WTC11 (cell line): ENCODE results near the gene PASD1. TPM values are rescaled to one million over a fixed set of nuclear protein-coding genes. Genes with fewer than 3 reads are reported as not detected.
A peak's percentile ranks its signal among the peaks of the same experiment; 100 is the strongest.

Experiments
- ATAC-seq: fragments of 200-7000 bp; cut with Tn5 transposase; 2 replicates; pipeline ENCODE4 v1.10.0; 2021; ENCODE audit warnings: mild to moderate bottlenecking, moderate library complexity
- CTCF ChIA-PET: fragments of 300-600 bp; sonication (Branson Sonifier 250); formaldehyde crosslinking; loops from one replicate; lab custom pipeline; 2021; ENCODE audit warnings: antibody characterized with exemption; lab: Charles Lee
- POLR2A ChIA-PET: fragments of 350-600 bp; sonication (Branson Sonifier 250); formaldehyde crosslinking; loops from one replicate; lab custom pipeline; 2021; ENCODE audit warnings: antibody characterized with exemption; lab: Charles Lee
- DNase-seq: peaks from one replicate; pipeline ENCODE4 v3.0.0; 2021; ENCODE audit warnings: low spot score
- H3K27ac Mint-ChIP-seq: 2 replicates; pipeline ENCODE4 v1.8.0; 2021; ENCODE audit warnings: mixed read lengths
- H3K27me3 Mint-ChIP-seq: 2 replicates; pipeline ENCODE4 v1.8.0; 2021; ENCODE audit warnings: low read depth, mild to moderate bottlenecking, moderate library complexity, mixed read lengths
- H3K36me3 Mint-ChIP-seq: 2 replicates; pipeline ENCODE4 v1.8.0; 2021; ENCODE audit warnings: mixed read lengths
- H3K4me1 Mint-ChIP-seq: 2 replicates; pipeline ENCODE4 v1.8.0; 2022; ENCODE audit warnings: mixed read lengths
- H3K4me3 Mint-ChIP-seq: 2 replicates; pipeline ENCODE4 v1.8.0; 2021; ENCODE audit warnings: mild to moderate bottlenecking, moderate library complexity, mixed read lengths
- H3K9me3 Mint-ChIP-seq: 2 replicates; pipeline ENCODE4 v1.8.0; 2021; ENCODE audit warnings: mixed read lengths
- CBFB ChIP-seq: sonication (generic); formaldehyde crosslinking; IDR thresholded peaks from 2 replicates; pipeline ENCODE4 v1.8.1; 2022; ENCODE audit warnings: mild to moderate bottlenecking, low read depth, missing genetic modification reagents
- CREB1 ChIP-seq: sonication (generic); formaldehyde crosslinking; IDR thresholded peaks from 2 replicates; pipeline ENCODE4 v1.8.0; 2023; ENCODE audit warnings: mild to moderate bottlenecking, missing genetic modification reagents
- ESRRA ChIP-seq: sonication (generic); formaldehyde crosslinking; IDR thresholded peaks from 2 replicates; pipeline ENCODE4 v1.8.1; 2022; ENCODE audit warnings: mild to moderate bottlenecking, missing genetic modification reagents, borderline replicate concordance
- GTF2I ChIP-seq: fragments of 250-450 bp; sonication (Bioruptor Pico); conservative IDR thresholded peaks from 2 replicates; pipeline ENCODE4 v1.4.0; 2021; ENCODE audit warnings: mild to moderate bottlenecking
- MXD4 ChIP-seq: fragments of 250-450 bp; sonication (Bioruptor Pico); IDR thresholded peaks from 2 replicates; pipeline ENCODE4 v1.8.0; 2021; ENCODE audit warnings: mild to moderate bottlenecking, moderate library complexity, borderline replicate concordance
- PRRX2 ChIP-seq: fragments of 250-450 bp; sonication (Bioruptor Pico); IDR thresholded peaks from 2 replicates; pipeline ENCODE4 v1.8.0; 2021; ENCODE audit warnings: mild to moderate bottlenecking
- RELA ChIP-seq: sonication (generic); formaldehyde crosslinking; IDR thresholded peaks from 2 replicates; pipeline ENCODE4 v1.8.1; 2022; ENCODE audit warnings: missing genetic modification reagents, mild to moderate bottlenecking, borderline replicate concordance
- SOX15 ChIP-seq: fragments of 250-450 bp; sonication (Bioruptor Pico); IDR thresholded peaks from 2 replicates; pipeline ENCODE4 v1.9.0; 2021; ENCODE audit warnings: mild to moderate bottlenecking
- TCF7 ChIP-seq: sonication (generic); formaldehyde crosslinking; IDR thresholded peaks from 2 replicates; pipeline ENCODE4 v1.8.0; 2022; ENCODE audit warnings: mild to moderate bottlenecking, low read depth, missing genetic modification reagents, moderate library complexity
- ZNF138 ChIP-seq: sonication (generic); formaldehyde crosslinking; conservative IDR thresholded peaks from 2 replicates; pipeline ENCODE4 v1.8.1; 2022; ENCODE audit warnings: mild to moderate bottlenecking, moderate library complexity, missing genetic modification reagents
- ZNF232 ChIP-seq: sonication (generic); formaldehyde crosslinking; IDR thresholded peaks from 2 replicates; pipeline ENCODE4 v1.8.0; 2022; ENCODE audit warnings: mild to moderate bottlenecking, missing genetic modification reagents
- ZNF423 ChIP-seq: fragments of 250-450 bp; sonication (Bioruptor Pico); IDR thresholded peaks from 2 replicates; pipeline ENCODE4 v2.1.2; 2022; ENCODE audit warnings: mild to moderate bottlenecking, moderate library complexity
- total RNA-seq: library from RNA; stranded (reverse); gene quantifications from 3 replicates; pipeline ENCODE4 v1.2.3, GENCODE V29; 2021
- TF ChIP-seq, protein P1 (sequence below): sonication (generic); formaldehyde crosslinking; IDR thresholded peaks from 2 replicates; pipeline ENCODE4 v1.8.1; 2022; ENCODE audit warnings: low read depth, missing genetic modification reagents, borderline replicate concordance
- TF ChIP-seq, protein P2 (sequence below): sonication (generic); formaldehyde crosslinking; IDR thresholded peaks from 2 replicates; pipeline ENCODE4 v1.8.0; 2022; ENCODE audit warnings: mild to moderate bottlenecking, missing genetic modification reagents
- TF ChIP-seq, protein P3 (sequence below): sonication (generic); formaldehyde crosslinking; IDR thresholded peaks from 2 replicates; pipeline ENCODE4 v1.8.1; 2022; ENCODE audit warnings: mild to moderate bottlenecking, moderate library complexity, missing genetic modification reagents
- TF ChIP-seq, protein P4 (sequence below): sonication (generic); formaldehyde crosslinking; IDR thresholded peaks from 2 replicates; pipeline ENCODE4 v1.8.0; 2022; ENCODE audit warnings: missing genetic modification reagents

PASD1 gene
- total RNA-seq, 1 experiment from 2014 or later, result not detected

DNA sequence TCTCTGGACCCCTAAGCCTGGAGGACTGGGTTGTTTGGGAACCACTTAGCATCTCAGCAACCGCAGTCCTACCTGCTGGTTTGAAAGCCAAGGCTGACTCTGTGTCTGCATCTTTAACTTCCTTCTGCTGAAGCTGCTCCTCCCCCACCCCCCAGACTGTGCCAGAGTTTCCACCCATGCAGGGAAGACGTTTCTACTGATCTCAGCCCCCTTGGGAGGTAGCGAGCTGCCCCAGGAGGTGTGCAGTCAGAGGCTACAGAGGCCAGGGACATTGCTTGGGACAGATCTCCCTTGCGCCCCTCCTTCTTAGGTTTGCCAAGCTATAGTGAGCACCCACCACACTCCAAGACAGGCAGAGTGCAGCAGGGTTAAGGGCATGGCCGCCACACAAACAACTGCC is 147.7 kb downstream of the PASD1 start:
- POLR2A ChIA-PET, result no interaction called here
- ATAC-seq, result no peak; the same call in none of the 2 replicates
- CTCF ChIA-PET, result interaction anchor here (0.6 to 2.7 kb wide), 4 partner anchors 11 to 1110 kb away, joined by 3 to 15 read pairs (median 7); no protein-coding TSS in a partner anchor
- Mint-ChIP-seq H3K4me3 (no peak overlapping the region), H3K4me1 (peaks cover 25% of the 10 kb centered on the region), H3K27ac (no peak overlapping the region), H3K9me3 (no peaks in the 10 kb centered on the region), H3K36me3 (no peaks in the 10 kb centered on the region), H3K27me3 (no peaks in the 10 kb centered on the region)
- no peak for DNase-seq
- TF ChIP-seq, protein P1, sequence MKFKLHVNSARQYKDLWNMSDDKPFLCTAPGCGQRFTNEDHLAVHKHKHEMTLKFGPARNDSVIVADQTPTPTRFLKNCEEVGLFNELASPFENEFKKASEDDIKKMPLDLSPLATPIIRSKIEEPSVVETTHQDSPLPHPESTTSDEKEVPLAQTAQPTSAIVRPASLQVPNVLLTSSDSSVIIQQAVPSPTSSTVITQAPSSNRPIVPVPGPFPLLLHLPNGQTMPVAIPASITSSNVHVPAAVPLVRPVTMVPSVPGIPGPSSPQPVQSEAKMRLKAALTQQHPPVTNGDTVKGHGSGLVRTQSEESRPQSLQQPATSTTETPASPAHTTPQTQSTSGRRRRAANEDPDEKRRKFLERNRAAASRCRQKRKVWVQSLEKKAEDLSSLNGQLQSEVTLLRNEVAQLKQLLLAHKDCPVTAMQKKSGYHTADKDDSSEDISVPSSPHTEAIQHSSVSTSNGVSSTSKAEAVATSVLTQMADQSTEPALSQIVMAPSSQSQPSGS (CRISPR knock-in tag), result no peak
- TF ChIP-seq, protein P2, sequence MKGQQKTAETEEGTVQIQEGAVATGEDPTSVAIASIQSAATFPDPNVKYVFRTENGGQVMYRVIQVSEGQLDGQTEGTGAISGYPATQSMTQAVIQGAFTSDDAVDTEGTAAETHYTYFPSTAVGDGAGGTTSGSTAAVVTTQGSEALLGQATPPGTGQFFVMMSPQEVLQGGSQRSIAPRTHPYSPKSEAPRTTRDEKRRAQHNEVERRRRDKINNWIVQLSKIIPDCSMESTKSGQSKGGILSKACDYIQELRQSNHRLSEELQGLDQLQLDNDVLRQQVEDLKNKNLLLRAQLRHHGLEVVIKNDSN (CRISPR knock-in tag), result no peak
- TF ChIP-seq PRRX2 (CRISPR knock-in tag) (no peak), ESRRA (CRISPR knock-in tag) (no peak), SOX15 (CRISPR knock-in tag) (no peak), GTF2I (CRISPR knock-in tag) (no peak)
- TF ChIP-seq, protein P3, sequence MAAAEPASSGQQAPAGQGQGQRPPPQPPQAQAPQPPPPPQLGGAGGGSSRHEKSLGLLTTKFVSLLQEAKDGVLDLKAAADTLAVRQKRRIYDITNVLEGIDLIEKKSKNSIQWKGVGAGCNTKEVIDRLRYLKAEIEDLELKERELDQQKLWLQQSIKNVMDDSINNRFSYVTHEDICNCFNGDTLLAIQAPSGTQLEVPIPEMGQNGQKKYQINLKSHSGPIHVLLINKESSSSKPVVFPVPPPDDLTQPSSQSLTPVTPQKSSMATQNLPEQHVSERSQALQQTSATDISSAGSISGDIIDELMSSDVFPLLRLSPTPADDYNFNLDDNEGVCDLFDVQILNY (CRISPR knock-in tag), result no peak

DNA sequence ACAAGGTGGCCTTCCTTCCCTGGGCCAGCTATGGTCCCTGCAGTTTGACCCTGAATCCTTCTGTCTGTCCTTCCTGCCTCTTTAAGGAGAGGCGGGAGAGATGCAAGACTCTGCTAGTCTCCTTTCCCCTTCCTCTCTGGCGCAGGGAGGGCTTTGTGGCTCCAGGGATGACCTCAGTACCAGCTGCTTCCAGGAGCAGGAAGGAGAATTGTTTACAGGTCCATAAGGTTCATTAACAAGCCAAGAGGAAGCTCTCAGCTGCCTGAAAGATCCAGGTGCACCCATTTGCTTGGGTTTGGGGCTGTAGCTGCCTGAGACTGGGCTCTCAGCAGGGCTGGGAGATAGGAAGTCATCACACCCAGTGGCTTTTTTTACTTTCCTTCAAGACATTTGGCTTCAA is 148.3 kb downstream of the PASD1 start:
- TF ChIP-seq, protein P3 (CRISPR knock-in tag), result no peak
- no peak for TF ChIP-seq ZNF138 (CRISPR knock-in tag)
- no peak for TF ChIP-seq ZNF232
- TF ChIP-seq TCF7 (CRISPR knock-in tag), result no peak
- TF ChIP-seq, protein P4, sequence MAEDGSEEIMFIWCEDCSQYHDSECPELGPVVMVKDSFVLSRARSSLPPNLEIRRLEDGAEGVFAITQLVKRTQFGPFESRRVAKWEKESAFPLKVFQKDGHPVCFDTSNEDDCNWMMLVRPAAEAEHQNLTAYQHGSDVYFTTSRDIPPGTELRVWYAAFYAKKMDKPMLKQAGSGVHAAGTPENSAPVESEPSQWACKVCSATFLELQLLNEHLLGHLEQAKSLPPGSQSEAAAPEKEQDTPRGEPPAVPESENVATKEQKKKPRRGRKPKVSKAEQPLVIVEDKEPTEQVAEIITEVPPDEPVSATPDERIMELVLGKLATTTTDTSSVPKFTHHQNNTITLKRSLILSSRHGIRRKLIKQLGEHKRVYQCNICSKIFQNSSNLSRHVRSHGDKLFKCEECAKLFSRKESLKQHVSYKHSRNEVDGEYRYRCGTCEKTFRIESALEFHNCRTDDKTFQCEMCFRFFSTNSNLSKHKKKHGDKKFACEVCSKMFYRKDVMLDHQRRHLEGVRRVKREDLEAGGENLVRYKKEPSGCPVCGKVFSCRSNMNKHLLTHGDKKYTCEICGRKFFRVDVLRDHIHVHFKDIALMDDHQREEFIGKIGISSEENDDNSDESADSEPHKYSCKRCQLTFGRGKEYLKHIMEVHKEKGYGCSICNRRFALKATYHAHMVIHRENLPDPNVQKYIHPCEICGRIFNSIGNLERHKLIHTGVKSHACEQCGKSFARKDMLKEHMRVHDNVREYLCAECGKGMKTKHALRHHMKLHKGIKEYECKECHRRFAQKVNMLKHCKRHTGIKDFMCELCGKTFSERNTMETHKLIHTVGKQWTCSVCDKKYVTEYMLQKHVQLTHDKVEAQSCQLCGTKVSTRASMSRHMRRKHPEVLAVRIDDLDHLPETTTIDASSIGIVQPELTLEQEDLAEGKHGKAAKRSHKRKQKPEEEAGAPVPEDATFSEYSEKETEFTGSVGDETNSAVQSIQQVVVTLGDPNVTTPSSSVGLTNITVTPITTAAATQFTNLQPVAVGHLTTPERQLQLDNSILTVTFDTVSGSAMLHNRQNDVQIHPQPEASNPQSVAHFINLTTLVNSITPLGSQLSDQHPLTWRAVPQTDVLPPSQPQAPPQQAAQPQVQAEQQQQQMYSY (CRISPR knock-in tag), result no peak
- no peak for TF ChIP-seq CREB1 (CRISPR knock-in tag)
- no peak for TF ChIP-seq ZNF423 (CRISPR knock-in tag)
- no peak for TF ChIP-seq MXD4
- TF ChIP-seq RELA, result no peak
- no peak for TF ChIP-seq CBFB (CRISPR knock-in tag)
- Mint-ChIP-seq H3K9me3 (no peaks in the 10 kb centered on the region), H3K36me3 (no peaks in the 10 kb centered on the region), H3K4me3 (no peak overlapping the region), H3K27me3 (no peaks in the 10 kb centered on the region), H3K27ac (no peak overlapping the region), H3K4me1 (peaks cover 25% of the 10 kb centered on the region)
- ATAC-seq, result peak; percentile 45
- POLR2A ChIA-PET, result no interaction called here
- no peak for DNase-seq
- CTCF ChIA-PET, result interaction anchor here (0.6 to 2.7 kb wide), 4 partner anchors 11 to 1110 kb away, joined by 3 to 15 read pairs (median 7); no protein-coding TSS in a partner anchor
